ENCODE results near the gene VAT1L.

The VAT1L gene

DNA sequence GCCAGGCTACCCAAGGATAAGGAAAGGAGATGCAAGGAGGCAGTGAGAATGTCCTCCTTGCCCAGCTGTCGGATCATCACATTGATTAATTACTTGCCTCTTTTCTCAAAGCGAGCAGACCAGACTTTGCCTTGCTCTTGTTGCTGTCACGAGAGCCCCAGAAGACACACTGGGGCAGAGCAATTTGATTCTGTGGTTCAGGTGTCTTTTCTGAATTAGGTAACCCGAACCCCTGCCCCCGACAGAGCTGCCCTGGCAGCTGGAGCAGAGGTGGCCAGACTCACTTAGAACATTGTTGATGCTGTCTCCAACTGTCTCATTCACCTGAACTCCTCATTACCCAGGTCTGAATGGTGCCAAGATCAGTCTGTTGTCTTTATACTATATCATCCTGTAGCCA is 34.3 kb downstream of the VAT1L start:
- TF ChIP-seq, protein P1, sequence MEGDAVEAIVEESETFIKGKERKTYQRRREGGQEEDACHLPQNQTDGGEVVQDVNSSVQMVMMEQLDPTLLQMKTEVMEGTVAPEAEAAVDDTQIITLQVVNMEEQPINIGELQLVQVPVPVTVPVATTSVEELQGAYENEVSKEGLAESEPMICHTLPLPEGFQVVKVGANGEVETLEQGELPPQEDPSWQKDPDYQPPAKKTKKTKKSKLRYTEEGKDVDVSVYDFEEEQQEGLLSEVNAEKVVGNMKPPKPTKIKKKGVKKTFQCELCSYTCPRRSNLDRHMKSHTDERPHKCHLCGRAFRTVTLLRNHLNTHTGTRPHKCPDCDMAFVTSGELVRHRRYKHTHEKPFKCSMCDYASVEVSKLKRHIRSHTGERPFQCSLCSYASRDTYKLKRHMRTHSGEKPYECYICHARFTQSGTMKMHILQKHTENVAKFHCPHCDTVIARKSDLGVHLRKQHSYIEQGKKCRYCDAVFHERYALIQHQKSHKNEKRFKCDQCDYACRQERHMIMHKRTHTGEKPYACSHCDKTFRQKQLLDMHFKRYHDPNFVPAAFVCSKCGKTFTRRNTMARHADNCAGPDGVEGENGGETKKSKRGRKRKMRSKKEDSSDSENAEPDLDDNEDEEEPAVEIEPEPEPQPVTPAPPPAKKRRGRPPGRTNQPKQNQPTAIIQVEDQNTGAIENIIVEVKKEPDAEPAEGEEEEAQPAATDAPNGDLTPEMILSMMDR (IDR thresholded peaks at IDR 0.05): no peak

DNA sequence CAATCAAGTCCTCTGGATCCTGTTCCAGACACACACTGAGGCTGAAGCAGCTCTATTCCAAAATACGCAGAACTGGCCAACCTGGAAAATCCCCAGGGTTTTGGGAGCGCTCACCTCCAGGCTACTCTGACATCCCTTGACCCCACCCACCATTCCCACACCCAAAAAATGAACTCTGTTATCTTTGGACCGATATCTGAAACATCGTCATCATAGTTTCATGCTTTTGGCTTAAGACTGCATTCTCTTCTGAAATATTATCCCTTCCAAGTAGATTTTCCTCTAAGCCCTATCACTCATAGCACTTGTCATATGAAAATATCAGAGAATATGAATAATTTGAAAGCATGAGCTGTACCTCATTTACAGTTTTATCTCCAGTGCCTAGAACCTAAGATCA is 34.7 kb downstream of the VAT1L start:
- TF ChIP-seq, protein P1 (IDR thresholded peaks at IDR 0.05): no peak

DNA sequence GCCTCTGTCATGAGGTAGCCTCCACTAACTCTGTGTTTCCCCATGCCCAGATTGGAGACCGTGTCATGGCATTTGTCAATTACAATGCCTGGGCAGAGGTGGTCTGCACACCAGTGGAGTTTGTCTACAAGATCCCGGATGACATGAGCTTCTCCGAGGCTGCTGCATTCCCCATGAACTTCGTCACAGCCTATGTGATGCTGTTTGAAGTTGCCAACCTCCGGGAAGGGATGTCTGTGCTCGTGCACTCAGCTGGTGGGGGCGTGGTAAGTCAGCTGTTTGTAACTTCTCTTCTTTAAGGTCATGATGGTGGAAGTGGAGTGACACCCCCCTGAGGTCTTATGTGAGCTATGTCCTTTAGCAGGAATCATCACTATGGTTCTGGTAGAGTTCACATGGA is 36.8 kb downstream of the VAT1L start:
- TF ChIP-seq, protein P1 (IDR thresholded peaks at IDR 0.05): no peak

DNA sequence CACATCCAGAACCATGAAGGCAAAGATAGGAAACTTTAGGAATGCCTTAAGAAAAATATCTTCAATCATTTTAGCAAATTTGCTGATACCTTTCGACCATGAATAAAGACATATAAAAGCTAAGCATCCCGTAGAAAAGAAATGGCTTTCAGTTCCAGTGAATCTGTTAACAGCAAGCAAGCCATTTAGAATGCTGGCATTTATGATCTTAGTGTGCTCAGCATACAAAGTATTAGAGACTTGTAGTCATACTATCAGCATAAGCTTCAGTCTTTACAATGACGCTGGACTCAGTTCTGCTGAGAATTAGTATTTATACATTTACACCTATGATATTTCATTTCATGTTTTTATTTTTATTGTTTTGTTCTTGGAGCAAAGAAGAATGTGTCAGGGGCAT is 38.7 kb downstream of the VAT1L start:
- TF ChIP-seq, protein P1 (IDR thresholded peaks at IDR 0.05): no peak

DNA sequence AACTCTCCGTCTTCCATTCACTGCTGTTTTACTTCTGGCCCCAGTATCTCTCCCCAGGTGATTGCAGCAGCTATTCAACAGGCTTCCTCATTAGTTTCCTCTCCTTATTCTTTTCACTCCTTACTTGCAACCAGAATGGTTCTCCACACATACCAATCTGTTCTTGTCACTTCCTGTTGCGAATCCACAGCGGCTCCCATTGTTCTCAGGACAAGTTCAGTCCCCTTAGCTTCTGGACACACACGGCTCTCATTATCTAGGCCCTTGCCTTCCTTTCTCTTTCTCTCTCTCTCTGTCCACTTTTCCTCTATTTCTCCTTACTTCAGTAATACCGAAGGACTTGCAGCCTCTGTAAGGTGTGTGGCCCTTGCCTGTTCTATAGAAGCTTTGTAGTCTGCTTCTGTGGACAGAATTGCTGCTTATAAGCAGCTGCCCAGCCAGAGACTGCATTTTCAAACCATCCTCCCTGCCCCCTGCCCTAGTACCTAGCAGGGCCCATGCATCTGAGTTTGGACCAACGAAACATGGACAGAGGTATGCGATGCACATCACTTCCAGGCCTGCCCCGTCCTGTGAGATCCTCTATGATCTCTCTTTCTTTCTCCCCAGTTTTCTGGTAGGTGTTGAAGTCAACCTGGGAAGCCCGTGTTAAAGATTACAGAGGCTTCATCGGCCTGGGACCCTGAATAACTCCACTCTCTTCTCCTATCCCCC is 45.7 kb downstream of the VAT1L start:
- TF ChIP-seq, protein P1 (IDR thresholded peaks at IDR 0.05): no peak

DNA sequence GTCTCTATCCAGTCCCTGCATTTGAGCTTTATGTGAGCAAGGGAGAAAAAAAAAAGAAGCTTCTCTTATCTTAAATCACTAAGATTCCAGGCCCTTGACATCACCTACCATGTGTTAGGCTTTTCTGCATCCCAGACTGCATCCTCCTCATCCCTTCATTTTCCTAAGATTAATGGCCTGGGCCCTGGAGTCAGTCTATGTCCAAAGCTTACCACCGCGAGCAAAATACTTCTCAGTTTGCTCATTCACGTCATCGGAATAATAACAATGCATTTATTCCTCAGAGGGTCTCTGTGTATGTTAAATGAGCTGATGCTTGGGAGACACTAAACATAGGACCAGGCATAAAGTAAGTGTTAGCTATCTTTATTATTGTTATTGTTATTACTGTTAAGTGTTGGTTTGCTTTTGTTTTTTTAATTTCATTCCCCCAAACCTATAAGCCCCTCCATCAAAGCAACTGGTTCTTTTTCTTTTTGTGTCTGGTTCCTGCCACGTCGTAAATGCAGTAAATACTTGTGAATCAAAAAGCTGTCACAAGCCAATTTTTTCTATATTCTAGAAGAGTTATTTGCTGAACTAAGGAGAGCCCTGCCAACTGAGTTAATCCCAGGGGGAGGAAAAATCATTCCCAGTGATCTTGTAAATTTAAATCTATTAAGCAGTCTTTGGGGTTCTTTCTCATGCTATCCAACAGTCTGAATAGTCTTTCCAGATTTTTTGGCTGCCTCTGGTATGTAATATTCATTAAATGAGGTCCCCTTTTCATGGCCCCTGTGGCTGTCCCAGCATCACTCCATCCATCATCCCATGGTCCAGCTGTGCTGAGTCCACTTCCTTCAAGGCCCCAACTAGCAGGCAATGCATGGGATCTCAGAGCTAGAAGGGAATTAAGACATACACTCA is 46.5 kb downstream of the VAT1L start:
- TF ChIP-seq, protein P1 (IDR thresholded peaks at IDR 0.05): no peak

DNA sequence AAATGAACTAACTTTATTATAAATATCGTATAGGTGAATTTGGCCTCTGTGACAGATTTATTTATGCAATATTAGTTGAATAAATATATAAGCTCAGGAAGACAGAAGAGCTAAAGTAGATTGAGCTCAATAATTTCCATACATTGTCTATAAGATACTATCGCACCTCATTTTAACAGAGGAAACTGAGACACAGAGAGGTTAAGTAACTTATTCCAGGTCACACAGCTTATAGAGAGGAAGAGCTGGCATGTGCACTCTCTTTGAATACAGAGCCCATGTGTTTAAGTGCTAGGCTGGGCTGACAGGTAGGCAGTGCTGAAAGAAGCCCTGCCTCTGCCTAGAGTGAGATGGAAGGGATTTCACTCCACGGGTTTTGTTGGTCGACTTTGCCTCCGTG is 48.4 kb downstream of the VAT1L start:
- TF ChIP-seq, protein P1 (IDR thresholded peaks at IDR 0.05): no peak
